ENCODE results near the gene USP13.

USP13 gene

DNA sequence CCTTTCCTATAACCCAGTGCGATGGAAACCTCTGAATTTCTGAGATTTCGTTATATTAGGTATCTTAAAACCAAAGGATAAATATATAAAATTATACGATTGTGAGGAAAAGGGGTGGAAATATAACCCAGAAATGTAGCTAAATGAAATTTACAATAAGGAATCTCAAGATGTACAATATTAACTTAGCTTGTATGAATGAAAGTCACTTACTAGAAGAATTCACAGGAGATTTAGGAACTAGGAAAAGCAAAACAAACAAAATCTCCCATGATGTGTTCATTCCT is 159.2 kb downstream of the USP13 start:
- H3K18ac ChIP-seq (ENCODE audit: low read depth in 1 of 2, low read length in 2 of 2): no peak overlapping the region
- no peaks in the 10 kb centered on the region for H3K36me3 ChIP-seq (ENCODE audit: control insufficient read depth in 1 of 2, insufficient read depth in 2 of 2, low read depth in 1 of 2, low read length in 2 of 2)
- no peaks in the 10 kb centered on the region for H3K9me3 ChIP-seq (ENCODE audit: control insufficient read depth, low read length)
- H2AK5ac ChIP-seq (ENCODE audit: low read length, severe bottlenecking): no peak overlapping the region
- no peaks in the 10 kb centered on the region for H3K4me1 ChIP-seq (ENCODE audit: control insufficient read depth, insufficient read depth, low read depth, low read length)
- no peak overlapping the region for H2BK120ac ChIP-seq (ENCODE audit: low read depth, low read length)
- H2BK12ac ChIP-seq (ENCODE audit: low read length in 2 of 2): no peak overlapping the region
- no peak overlapping the region for H3K4ac ChIP-seq (ENCODE audit: low read depth in 1 of 2, low read length in 2 of 2)
- H3K4me3 ChIP-seq (ENCODE audit: insufficient read depth in 1 of 2, low read depth in 1 of 2, low read length in 2 of 2): no peak overlapping the region
- no peak overlapping the region for H2BK5ac ChIP-seq (ENCODE audit: low read depth, low read length, poor library complexity, severe bottlenecking)
- WGBS: no CpG with 5 or more reads among the region's 3 CpGs
- H4K8ac ChIP-seq (ENCODE audit: low read length): no peak overlapping the region
- H4K91ac ChIP-seq (ENCODE audit: low read length): no peak overlapping the region
- no peak overlapping the region for H3K23ac ChIP-seq (ENCODE audit: low read length in 2 of 2)
- no peak overlapping the region for H3K14ac ChIP-seq (ENCODE audit: low read length in 2 of 2)
- no peaks in the 10 kb centered on the region for H3K27me3 ChIP-seq (ENCODE audit: control insufficient read depth in 1 of 2, insufficient read depth in 1 of 2, low read length in 2 of 2)
- no peak overlapping the region for H2BK15ac ChIP-seq (ENCODE audit: low read depth, poor library complexity, severe bottlenecking)
- no peak overlapping the region for H3K27ac ChIP-seq (ENCODE audit: low read length, poor library complexity, severe bottlenecking)
- DNase-seq: no peak
- no peaks in the 10 kb centered on the region for H3K79me1 ChIP-seq (replicated peaks; ENCODE audit: low read length, poor library complexity, severe bottlenecking)
- H3K4me2 ChIP-seq (ENCODE audit: low read length, poor library complexity, severe bottlenecking): no peak overlapping the region
- H2AFZ ChIP-seq (ENCODE audit: low read depth, low read length): no peak overlapping the region
- peak overlapping the region; percentile 91 for H3K9ac ChIP-seq (ENCODE audit: low read length)

DNA sequence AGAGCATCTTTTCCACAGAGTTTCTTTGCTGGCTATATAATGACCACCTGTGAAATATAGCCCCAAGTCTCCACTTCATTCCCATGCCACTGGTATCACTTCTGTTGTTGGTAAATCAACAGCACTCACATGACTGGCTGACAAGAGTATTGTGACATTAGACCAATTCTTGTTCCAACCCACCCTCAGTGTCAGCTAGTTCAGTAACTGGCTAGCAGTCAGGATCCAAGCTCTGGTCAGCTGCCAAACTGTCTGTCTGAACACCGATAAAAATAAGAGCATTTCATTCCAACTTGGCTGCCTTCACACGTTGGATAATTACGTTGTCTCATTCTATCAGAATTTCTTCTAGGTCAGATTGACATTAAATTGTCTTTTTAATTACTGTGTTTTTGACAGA is 166.5 kb downstream of the USP13 start:
- H3K18ac ChIP-seq (ENCODE audit: low read depth in 1 of 2, low read length in 2 of 2): no peak overlapping the region
- WGBS: 100% methylated on average over 1 of the region's 3 CpGs
- no peak for DNase-seq
- H3K27me3 ChIP-seq (ENCODE audit: control insufficient read depth in 1 of 2, insufficient read depth in 1 of 2, low read length in 2 of 2): peaks cover 0 to 13% of the 10 kb centered on the region in 2 experiments
- H3K4me1 ChIP-seq (ENCODE audit: control insufficient read depth, insufficient read depth, low read depth, low read length): no peaks in the 10 kb centered on the region
- H2BK15ac ChIP-seq (ENCODE audit: low read depth, poor library complexity, severe bottlenecking): no peak overlapping the region
- no peak overlapping the region for H3K14ac ChIP-seq (ENCODE audit: low read length in 2 of 2)
- no peak overlapping the region for H4K91ac ChIP-seq (ENCODE audit: low read length)
- H3K23ac ChIP-seq (ENCODE audit: low read length in 2 of 2): no peak overlapping the region
- no peak overlapping the region for H3K27ac ChIP-seq (ENCODE audit: low read length, poor library complexity, severe bottlenecking)
- H3K36me3 ChIP-seq (ENCODE audit: control insufficient read depth in 1 of 2, insufficient read depth in 2 of 2, low read depth in 1 of 2, low read length in 2 of 2): no peaks in the 10 kb centered on the region
- no peak overlapping the region for H4K8ac ChIP-seq (ENCODE audit: low read length)
- H3K79me1 ChIP-seq (replicated peaks; ENCODE audit: low read length, poor library complexity, severe bottlenecking): no peaks in the 10 kb centered on the region
- no peak overlapping the region for H2BK5ac ChIP-seq (ENCODE audit: low read depth, low read length, poor library complexity, severe bottlenecking)
- H3K9ac ChIP-seq (ENCODE audit: low read length): no peak overlapping the region
- H3K9me3 ChIP-seq (ENCODE audit: control insufficient read depth, low read length): no peaks in the 10 kb centered on the region
- H2AK5ac ChIP-seq (ENCODE audit: low read length, severe bottlenecking): no peak overlapping the region
- H3K4ac ChIP-seq (ENCODE audit: low read depth in 1 of 2, low read length in 2 of 2): no peak overlapping the region
- H2BK12ac ChIP-seq (ENCODE audit: low read length in 2 of 2): no peak overlapping the region
- H3K4me3 ChIP-seq (ENCODE audit: insufficient read depth in 1 of 2, low read depth in 1 of 2, low read length in 2 of 2): no peak overlapping the region
- H3K4me2 ChIP-seq (ENCODE audit: low read length, poor library complexity, severe bottlenecking): no peak overlapping the region
- no peak overlapping the region for H2BK120ac ChIP-seq (ENCODE audit: low read depth, low read length)
- H2AFZ ChIP-seq (ENCODE audit: low read depth, low read length): no peak overlapping the region

- no peak overlapping the region for H3K14ac ChIP-seq (ENCODE audit: low read length in 2 of 2)
- no peak overlapping the region for H2BK15ac ChIP-seq (ENCODE audit: low read depth, poor library complexity, severe bottlenecking)
- H3K4me2 ChIP-seq (ENCODE audit: low read length, poor library complexity, severe bottlenecking): no peak overlapping the region
- H3K9me3 ChIP-seq (ENCODE audit: control insufficient read depth, low read length): no peaks in the 10 kb centered on the region
- no peak overlapping the region for H3K23ac ChIP-seq (ENCODE audit: low read length in 2 of 2)
- WGBS: 100% methylated on average over 1 of the region's 3 CpGs
- no peak overlapping the region for H4K8ac ChIP-seq (ENCODE audit: low read length)
- no peak overlapping the region for H2BK12ac ChIP-seq (ENCODE audit: low read length in 2 of 2)
- H3K4me1 ChIP-seq (ENCODE audit: control insufficient read depth, insufficient read depth, low read depth, low read length): peaks cover 1% of the 10 kb centered on the region
- H2AFZ ChIP-seq (ENCODE audit: low read depth, low read length): no peak overlapping the region
- no peak overlapping the region for H3K18ac ChIP-seq (ENCODE audit: low read depth in 1 of 2, low read length in 2 of 2)
- no peak overlapping the region for H3K27ac ChIP-seq (ENCODE audit: low read length, poor library complexity, severe bottlenecking)
- H3K79me1 ChIP-seq (replicated peaks; ENCODE audit: low read length, poor library complexity, severe bottlenecking): no peaks in the 10 kb centered on the region
- peaks cover 0 to 13% of the 10 kb centered on the region in 2 experiments for H3K27me3 ChIP-seq (ENCODE audit: control insufficient read depth in 1 of 2, insufficient read depth in 1 of 2, low read length in 2 of 2)
- no peak overlapping the region for H2BK120ac ChIP-seq (ENCODE audit: low read depth, low read length)
- no peak overlapping the region for H2AK5ac ChIP-seq (ENCODE audit: low read length, severe bottlenecking)
- no peak overlapping the region for H2BK5ac ChIP-seq (ENCODE audit: low read depth, low read length, poor library complexity, severe bottlenecking)
- H3K9ac ChIP-seq (ENCODE audit: low read length): no peak overlapping the region
- H3K4ac ChIP-seq (ENCODE audit: low read depth in 1 of 2, low read length in 2 of 2): no peak overlapping the region
- DNase-seq: no peak
- H3K36me3 ChIP-seq (ENCODE audit: control insufficient read depth in 1 of 2, insufficient read depth in 2 of 2, low read depth in 1 of 2, low read length in 2 of 2): no peaks in the 10 kb centered on the region
- no peak overlapping the region for H3K4me3 ChIP-seq (ENCODE audit: insufficient read depth in 1 of 2, low read depth in 1 of 2, low read length in 2 of 2)
- no peak overlapping the region for H4K91ac ChIP-seq (ENCODE audit: low read length)
Measured at GRCh38 chr3:179822296-179822695, 169.5 kb downstream of the USP13 start.

DNA sequence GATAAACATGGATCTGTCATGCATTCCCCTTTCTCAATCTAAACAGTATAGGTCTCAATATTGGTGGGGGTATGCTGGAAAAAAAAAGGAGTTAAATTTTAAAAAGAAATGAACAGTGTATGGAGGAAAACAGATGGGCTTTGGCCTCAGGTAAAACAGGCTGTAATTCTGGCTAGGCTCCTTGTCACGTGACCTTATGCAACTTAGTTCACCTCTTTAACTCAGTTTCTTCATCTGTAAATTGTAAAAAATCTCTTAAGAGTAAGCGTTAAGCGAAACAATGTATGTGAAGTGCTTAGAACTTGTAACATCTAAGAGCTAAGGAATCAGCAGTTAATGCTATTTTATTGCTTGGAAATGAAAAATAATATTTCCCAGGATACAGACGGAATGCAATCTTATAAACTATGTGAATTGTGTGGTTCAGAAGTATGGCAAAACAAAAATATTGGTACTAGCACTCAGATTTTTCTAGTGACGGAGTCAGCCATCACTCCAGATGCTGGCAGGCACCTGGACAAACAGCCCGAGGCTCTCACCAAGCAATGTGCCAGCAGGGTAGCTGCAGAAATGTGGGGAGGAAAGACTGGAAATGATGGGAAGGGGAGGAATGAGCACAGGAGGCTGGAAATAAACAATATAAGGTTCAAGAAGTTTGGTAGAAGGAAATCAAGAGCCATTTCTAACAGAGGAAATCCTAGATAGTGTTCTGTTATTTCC is 172.8 kb downstream of the USP13 start:
- no peak overlapping the region for H2AK5ac ChIP-seq (ENCODE audit: low read length, severe bottlenecking)
- H3K14ac ChIP-seq (ENCODE audit: low read length in 2 of 2): no peak overlapping the region
- H3K4me3 ChIP-seq (ENCODE audit: insufficient read depth in 1 of 2, low read depth in 1 of 2, low read length in 2 of 2): no peak overlapping the region
- no peak overlapping the region for H3K4ac ChIP-seq (ENCODE audit: low read depth in 1 of 2, low read length in 2 of 2)
- H4K8ac ChIP-seq (ENCODE audit: low read length): no peak overlapping the region
- no peak overlapping the region for H2BK120ac ChIP-seq (ENCODE audit: low read depth, low read length)
- H3K27me3 ChIP-seq (ENCODE audit: control insufficient read depth in 1 of 2, insufficient read depth in 1 of 2, low read length in 2 of 2): peaks cover 0 to 2% of the 10 kb centered on the region in 2 experiments
- no peak overlapping the region for H2AFZ ChIP-seq (ENCODE audit: low read depth, low read length)
- H3K36me3 ChIP-seq (ENCODE audit: control insufficient read depth in 1 of 2, insufficient read depth in 2 of 2, low read depth in 1 of 2, low read length in 2 of 2): no peaks in the 10 kb centered on the region
- WGBS: 92% methylated on average over 5 of the region's 6 CpGs
- H3K4me1 ChIP-seq (ENCODE audit: control insufficient read depth, insufficient read depth, low read depth, low read length): peaks cover 1% of the 10 kb centered on the region
- H2BK5ac ChIP-seq (ENCODE audit: low read depth, low read length, poor library complexity, severe bottlenecking): no peak overlapping the region
- no peak overlapping the region for H3K9ac ChIP-seq (ENCODE audit: low read length)
- no peaks in the 10 kb centered on the region for H3K9me3 ChIP-seq (ENCODE audit: control insufficient read depth, low read length)
- H4K91ac ChIP-seq (ENCODE audit: low read length): no peak overlapping the region
- no peak for DNase-seq
- no peak overlapping the region for H2BK12ac ChIP-seq (ENCODE audit: low read length in 2 of 2)
- no peaks in the 10 kb centered on the region for H3K79me1 ChIP-seq (replicated peaks; ENCODE audit: low read length, poor library complexity, severe bottlenecking)
- H3K4me2 ChIP-seq (ENCODE audit: low read length, poor library complexity, severe bottlenecking): no peak overlapping the region
- no peak overlapping the region for H2BK15ac ChIP-seq (ENCODE audit: low read depth, poor library complexity, severe bottlenecking)
- no peak overlapping the region for H3K27ac ChIP-seq (ENCODE audit: low read length, poor library complexity, severe bottlenecking)
- H3K18ac ChIP-seq (ENCODE audit: low read depth in 1 of 2, low read length in 2 of 2): no peak overlapping the region
- H3K23ac ChIP-seq (ENCODE audit: low read length in 2 of 2): no peak overlapping the region

Data from mesenchymal stem cell (in vitro differentiated cells and primary cell).